GM12873 (cell line): ENCODE data around the gene LPP.

Source experiments
- CTCF ChIP-seq: IDR thresholded peaks from 2 replicates; pipeline ENCODE4 v1.5.1; 2012; ENCODE audit warnings: low read depth, mild to moderate bottlenecking, moderate library complexity, low read length, control low read depth; ENCODE audit not compliant: insufficient read depth; ENCODE audit errors: missing control alignments

LPP gene

GRCh38 chr3:188720636-188721035 is 566.7 kb downstream of the LPP start:
- TF ChIP-seq CTCF: no peak

- TF ChIP-seq CTCF: no peak
Measured at GRCh38 chr3:188721312-188721711, 567.4 kb downstream of the LPP start.

- TF ChIP-seq CTCF: no peak
Measured at GRCh38 chr3:188721990-188722389, 568.0 kb downstream of the LPP start.

GRCh38 chr3:188722963-188723362 is 569.0 kb downstream of the LPP start:
- TF ChIP-seq CTCF: no peak

- no peak for TF ChIP-seq CTCF
Measured at GRCh38 chr3:188727052-188727451, 573.1 kb downstream of the LPP start.

- no peak for TF ChIP-seq CTCF
Measured at GRCh38 chr3:188728371-188728896, 574.5 kb downstream of the LPP start.

- TF ChIP-seq CTCF: no peak
Measured at GRCh38 chr3:188729422-188729821, 575.5 kb downstream of the LPP start.

GRCh38 chr3:188734395-188734794 is 580.4 kb downstream of the LPP start:
- no peak for TF ChIP-seq CTCF
